Measurements from ENCODE around the gene UMOD. TPM values are rescaled to one million over a fixed set of nuclear protein-coding genes. Genes with fewer than 3 reads are reported as not detected.

Gene UMOD
- total RNA-seq: not detected in 2 replicates

DNA sequence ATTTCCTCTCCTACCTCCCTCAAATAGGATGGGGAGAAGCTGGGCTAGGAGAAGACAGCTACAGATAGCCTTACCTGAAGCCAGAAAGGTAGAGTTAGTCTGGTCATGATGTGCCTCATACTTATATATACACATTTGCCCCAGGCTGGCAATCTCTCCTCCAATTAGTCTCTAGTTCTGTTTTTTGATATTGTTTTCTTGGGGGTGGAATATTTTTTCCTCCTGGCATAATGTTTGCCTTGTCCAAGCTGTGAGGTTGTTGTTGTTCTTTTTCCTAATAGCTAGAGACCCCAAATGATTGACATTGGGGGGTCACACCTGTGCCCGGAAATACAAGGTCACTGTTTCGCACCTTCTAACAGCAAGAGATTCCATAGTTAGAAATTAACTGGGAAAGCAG, at the start of gene UMOD:
TSS of gene UMOD (minus strand) at position 101 of the 400 bp plus-strand sequence. CDS start 1,978 bp downstream, outside the sequence.
- no peak for DNase-seq (ENCODE audit: extremely low read depth, low read depth, low spot score)

DNA sequence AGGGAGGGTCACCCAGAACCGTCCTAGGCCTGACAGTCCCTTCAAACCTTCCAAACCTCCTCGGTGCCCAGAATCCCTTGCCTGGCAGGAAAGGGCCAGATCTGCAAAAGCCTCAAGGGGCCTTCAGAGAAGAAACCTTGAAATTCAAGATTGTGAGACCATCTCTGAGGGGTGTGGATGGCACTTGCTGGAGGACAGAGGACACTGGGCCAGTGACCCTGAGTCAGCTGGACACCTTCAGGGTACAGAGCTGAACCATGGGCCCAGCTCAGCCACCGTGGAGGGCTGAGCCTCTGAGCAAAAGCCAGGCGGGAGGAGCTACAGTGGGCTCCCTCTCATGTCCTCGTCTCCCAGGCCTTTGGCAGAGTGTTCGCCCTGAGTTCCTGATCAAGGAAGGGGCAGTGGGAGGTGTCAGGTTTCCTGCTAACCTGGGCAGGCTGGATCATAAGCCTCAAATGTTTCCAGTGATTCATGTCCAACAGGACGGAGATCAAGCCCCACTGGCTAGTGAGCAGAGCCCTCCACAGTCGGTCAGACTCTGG, 49.0 kb upstream of the UMOD start:
- DNase-seq (ENCODE audit: extremely low read depth, low read depth, low spot score): no peak

DNA sequence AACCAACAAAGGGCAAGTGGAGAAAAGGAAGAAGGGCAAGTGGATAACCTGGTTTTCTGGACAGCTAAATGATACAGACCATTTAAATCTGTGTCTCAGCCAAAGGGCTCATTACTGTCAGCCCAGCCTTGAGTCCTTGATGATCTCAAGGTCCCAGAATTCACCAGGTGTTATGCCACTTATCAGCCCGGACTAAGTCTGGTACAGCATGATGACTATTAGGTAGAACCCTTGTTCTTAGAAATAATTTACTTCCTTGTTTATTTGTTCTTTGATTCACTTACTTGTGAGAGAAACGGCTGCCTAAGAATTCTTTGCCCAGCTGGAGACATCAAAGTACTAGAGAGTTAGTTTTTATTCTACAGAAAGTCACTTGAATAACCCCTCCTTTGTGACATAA, 48.6 kb upstream of the UMOD start:
- no peak for DNase-seq (ENCODE audit: extremely low read depth, low read depth, low spot score)

DNA sequence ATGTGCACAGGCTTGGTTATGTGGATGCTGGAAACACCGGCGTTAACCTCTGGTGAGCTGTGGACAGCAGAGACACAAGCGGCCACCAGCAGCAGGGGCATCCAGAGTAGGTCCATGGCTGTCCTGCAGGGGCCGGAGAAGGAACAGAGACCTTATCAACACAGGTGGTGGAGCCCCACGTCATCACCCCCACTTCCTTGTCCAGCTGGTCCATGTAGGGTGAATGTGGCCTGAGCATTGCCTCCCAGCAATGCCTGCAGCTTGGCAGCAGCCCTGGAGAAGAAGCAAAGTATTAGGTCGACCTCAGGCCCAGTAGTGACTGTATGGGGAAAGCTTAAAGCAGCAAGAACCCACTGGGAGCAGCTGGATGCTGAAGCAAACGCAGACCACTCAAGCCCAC, 46.7 kb upstream of the UMOD start:
- DNase-seq (ENCODE audit: extremely low read depth, low read depth, low spot score): no peak

DNA sequence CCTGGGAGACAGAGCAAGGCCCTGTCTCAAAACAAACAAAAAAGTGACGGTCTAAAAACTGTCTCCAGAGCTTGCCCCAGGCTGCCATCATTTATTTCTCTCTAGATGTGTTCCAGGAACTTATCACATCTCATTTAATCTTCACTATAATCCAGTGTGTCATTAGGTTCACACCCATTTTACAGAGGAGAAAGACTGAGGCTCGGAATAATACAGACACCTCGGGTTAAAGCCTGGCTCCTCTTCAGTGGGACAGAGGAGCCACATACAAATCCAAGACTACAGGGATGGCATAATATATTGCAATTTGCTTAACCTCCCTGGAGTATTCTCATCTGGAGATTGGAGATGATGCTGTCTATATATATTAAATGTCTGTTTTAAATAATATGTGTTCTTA, 46.1 kb upstream of the UMOD start:
- no peak for DNase-seq (ENCODE audit: extremely low read depth, low read depth, low spot score)

DNA sequence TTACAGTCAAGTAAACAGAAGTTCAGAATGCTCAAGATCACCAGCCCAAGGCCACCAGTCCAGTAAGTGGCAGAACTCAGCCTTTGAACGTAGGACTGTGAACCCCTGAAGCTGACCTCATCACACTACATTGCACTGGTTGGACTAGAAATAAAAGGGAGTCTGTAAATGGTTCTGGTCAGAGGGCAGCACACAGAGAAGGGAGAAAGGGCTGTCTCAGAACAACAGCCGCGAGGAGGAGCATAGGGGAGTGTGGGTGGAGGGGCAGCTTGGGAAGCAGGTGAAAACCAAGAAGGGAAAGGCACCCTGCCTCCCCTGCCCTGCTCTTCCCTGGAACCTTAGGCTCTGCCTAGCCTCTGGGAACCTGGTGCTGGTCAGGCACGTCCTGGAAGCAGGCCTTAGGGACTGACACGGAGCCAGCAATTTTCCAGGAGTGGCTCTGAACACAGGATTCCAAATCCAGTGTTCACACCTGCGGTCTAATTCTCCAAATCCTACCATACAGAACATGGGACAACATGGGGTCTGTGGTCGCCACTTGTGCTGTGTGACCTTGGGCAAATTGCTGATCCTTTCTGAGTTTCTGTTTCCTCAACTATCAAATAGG, 45.1 kb upstream of the UMOD start:
- no peak for DNase-seq (ENCODE audit: extremely low read depth, low read depth, low spot score)

DNA sequence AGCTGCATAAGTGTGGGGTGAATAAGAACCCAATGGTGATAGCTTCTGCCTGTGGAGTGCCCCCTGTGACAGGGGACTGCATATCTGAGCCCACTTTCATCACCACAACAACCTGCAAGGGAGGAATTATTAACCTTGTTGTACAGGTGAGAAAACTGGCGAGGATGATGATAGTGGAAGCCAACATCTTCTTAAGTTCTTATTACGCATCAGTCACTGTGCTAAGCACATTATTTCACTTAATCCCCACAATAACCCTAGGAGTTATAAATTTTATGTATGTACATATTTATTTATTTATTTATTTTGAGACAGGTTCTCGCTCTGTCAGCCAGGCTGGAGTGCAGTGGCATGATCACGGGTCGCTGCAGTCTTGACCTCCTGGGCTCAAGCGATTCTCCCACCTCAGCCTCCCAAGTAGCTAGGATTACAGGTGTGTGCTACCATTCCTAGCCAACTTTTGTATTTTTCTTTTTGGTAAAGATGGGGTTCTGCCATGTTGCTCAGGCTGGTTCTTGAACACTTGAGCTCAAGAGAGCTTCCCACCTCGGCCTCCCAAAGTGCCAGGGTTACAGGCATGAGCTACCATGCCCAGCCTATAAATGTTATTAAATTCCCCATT, 44.4 kb upstream of the UMOD start:
- DNase-seq (ENCODE audit: extremely low read depth, low read depth, low spot score): no peak

- DNase-seq (ENCODE audit: extremely low read depth, low read depth, low spot score): no peak
Observed at GRCh38 chr16:20395946-20396345, 43.4 kb upstream of the UMOD start.

- no peak for DNase-seq (ENCODE audit: extremely low read depth, low read depth, low spot score)
Observed at GRCh38 chr16:20393801-20394577, 41.5 kb upstream of the UMOD start.

DNA sequence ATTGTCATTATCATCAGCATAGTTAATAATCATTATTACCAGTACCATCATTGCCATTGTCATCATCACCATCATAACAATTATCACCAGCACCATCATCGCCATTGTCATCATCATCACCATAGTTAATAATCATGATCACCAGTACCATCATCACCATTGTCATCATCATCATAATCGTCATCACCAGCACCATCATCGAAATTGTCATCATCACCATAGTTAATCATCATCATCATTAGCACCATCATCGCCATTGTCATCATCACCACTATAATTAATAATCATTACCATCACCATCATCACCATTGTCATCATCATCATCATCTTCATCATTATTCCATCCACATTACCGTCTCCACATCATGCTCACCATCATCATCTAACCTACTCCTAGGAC, 38.5 kb upstream of the UMOD start:
- DNase-seq (ENCODE audit: extremely low read depth, low read depth, low spot score): no peak

DNA sequence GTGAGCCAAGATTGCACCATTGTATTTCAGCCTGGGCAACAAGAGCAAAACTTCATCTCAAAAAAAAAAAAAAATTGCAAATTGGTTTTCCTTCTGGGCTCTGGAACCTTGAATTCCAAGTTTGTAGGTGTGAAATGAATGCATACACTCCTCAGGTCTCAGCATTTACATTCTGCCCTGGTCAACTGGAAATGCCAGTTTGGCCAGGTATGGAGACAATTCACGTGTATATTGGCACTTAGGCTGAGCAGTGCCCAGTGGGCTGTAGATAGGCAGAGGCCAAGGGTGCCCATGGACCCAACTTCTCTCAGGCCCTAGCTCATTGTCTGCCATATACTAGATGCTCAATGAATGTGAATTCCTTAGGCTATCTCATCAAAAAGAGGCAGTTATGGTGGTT, 36.3 kb upstream of the UMOD start:
- no peak for DNase-seq (ENCODE audit: extremely low read depth, low read depth, low spot score)

GRCh38 chr16:20387978-20388377, 35.5 kb upstream of the UMOD start:
- no peak for DNase-seq (ENCODE audit: extremely low read depth, low read depth, low spot score)

GRCh38 chr16:20385844-20386832, 33.6 kb upstream of the UMOD start:
- DNase-seq (ENCODE audit: extremely low read depth, low read depth, low spot score): peak; percentile 12

DNA sequence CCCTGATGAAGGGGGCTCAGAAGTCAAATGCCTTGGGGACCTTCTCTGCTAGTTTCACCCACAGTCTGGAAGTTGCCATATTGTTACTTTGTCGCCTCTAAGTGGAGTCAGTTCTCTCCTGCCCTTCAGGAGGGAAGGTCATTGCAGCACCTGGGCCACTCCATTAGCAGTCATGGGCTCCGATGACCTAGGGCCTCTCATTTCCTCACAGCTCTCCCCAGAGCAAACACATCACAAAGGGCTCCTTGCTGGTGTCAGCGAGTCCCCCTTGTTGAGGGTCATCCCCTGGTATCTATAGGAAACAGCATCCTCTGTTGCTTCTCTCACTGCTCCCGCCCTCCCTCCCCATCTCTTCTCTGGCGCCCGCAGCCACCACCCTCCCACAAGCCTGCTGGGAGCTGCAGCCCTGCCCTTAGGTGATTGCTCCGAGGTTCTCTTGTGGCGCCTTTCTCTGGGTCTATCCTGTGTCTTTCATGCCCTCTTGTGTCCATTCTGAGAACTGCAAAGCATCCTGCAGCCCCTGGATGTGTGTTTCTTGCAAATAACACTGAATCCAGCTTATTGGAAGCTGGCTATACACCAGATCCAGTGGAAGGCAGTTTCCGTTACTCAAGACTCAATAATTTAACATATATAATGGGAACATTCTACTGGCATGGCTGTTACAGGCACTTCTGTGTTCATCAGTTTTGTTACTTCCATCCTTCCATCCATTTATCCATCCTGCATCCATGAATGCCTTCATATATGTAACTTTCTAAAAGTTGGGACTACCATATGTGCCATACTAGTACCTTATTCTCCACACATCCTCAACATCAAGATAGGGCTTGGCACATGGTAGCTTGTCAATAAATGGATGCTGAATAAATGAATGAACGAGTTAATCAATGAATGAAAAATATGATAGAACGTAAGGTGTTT, 30.9 kb upstream of the UMOD start:
- peak; percentile 29 for DNase-seq (ENCODE audit: extremely low read depth, low read depth, low spot score)

DNA sequence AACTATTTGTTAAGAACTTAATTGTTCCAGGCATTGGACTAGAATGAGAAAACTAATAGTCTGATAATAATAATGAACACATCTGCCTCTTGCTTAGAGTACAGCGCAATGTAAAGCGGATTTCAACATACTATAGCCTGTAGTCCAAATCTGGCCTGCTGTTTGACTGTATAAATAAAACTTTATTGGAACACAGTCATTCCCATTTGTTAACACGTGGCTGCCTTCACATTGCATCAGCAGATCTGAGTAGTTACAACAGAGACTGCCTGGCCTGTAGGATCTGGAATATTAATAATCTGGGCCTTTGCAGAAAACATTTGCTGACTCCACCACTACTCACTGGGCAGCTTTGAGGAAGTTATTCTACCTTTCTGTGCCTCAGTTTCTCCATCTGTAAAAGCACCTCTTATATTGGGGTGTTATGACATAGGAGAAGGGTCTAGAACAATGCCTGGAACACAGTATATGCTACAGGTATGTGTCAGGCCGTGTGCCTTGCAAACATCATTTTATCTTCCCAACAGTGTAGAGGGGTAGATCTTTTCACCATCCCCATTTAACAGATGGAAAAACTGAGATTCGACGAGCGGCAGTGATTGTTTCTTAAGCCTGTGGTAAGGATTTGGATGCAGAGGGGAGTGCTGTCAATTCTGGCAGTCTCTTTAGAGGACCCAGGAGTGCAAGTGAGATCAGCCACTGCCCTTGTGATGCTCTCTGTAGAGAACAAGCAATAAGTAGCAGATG, 29.9 kb upstream of the UMOD start:
- DNase-seq (ENCODE audit: extremely low read depth, low read depth, low spot score): no peak

DNA sequence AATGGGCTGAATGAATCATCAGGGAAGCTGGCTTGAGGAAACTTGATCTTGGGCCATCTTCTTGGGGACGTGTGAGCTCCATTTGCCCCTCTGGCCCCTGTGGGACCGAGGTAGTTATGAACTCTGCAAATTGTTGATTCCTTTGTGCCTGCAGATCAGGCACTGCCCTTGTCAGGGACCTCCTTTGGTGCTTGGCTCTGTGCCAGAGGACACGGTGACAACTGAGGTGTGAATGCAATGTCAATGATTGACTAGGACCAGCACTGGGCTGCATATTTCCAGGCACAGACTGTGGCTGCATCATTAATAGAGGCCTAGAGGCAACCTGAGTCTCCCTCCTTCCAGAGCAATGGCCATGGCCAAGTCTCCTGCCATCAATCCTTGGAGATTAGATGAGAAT, 28.3 kb upstream of the UMOD start:
- no peak for DNase-seq (ENCODE audit: extremely low read depth, low read depth, low spot score)

- DNase-seq (ENCODE audit: extremely low read depth, low read depth, low spot score): no peak
Observed at GRCh38 chr16:20377181-20377580, 24.7 kb upstream of the UMOD start.

- DNase-seq (ENCODE audit: extremely low read depth, low read depth, low spot score): no peak
Observed at GRCh38 chr16:20372701-20373100, 20.2 kb upstream of the UMOD start.

All from glomerular endothelial cell (primary cell).